ENCODE data around the gene KIF1A.

The KIF1A gene

DNA sequence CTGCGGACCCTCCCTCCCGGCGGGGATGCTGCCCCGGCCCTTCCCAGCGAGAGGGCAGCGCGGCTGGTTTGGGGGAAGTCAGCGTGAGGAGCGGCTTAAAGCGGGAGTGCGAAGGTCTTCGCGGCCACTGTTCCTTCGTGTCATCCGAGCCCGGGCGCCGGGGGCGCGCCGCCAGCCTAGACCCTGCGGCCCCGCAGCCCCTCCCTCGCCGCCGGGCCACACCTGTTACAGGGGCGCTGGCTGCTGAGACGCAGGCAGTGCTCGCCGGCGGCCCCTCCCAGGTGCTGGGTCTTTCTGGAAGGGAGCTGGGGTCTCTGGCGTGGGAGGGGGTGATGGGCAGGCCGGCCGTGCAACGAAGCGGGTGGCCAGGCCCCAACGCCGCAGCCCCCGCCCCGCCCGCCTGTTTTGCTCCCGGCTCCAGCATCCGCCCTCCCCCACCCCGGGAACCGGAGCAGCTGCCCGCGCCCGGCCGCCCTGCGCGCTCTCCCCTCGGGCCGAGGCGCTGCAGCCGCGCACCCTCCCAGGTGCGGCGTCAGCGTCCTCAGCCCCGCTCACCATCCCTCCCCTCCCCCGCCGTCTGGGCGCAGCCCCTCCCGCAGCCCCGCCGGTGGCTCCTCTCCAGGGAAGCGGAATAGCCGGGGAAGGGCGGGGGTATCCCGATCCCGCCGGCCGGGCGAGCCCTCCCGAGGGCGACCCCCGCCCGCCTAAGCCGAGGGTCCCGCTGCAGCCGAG lies 727 bp downstream of the KIF1A start:
- TF ChIP-seq TAF1 (IDR thresholded peaks at IDR 0.05; ENCODE audit: borderline replicate concordance, insufficient read depth, low read length) (no peak), FOXP2 (optimal IDR thresholded peaks at IDR 0.05; ENCODE audit: borderline replicate concordance, extremely low read depth, extremely low read length, insufficient read depth) (no peak), SIN3A (IDR thresholded peaks at IDR 0.05; ENCODE audit: borderline replicate concordance, insufficient read depth, low read length) (no peak)

DNA sequence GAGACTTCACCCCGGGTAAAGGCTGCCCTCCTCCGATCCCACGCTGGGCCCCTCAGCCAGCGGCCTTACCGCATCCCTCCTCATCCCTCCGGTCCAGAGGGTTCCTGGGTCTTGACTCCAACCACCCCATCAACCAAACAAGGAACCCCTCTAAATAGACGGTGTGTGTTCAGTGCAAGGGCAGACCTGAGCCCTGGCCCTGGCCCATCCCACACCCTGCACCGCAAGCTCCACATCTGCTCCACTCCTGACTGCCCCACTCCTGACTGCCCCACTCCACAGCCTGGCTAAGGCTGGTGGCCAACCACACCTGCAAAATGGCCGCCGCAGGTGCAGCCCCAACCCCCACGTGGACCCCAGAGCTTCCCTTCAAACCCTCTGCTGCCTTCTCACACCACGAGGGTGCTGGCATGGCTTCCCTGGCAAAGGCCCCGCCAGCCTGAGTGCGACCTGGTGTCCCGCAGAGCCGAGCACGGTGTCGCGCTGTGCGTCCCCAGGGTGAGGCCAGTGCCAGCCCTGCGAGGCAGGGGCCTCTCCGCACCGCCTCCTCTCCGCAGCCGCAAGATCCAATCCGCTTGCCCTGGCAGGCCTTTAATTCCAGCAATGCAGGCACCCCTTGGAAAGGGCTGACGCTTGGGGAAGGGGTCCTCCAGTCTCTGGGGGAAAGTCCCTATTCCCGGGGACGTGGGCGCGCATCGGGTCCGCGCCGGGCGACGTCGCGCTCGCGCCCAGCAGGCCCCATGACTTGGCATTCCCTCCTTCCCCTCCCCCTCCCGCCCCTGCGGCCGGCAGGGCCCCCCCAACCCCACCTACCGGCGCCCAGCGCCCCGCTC lies 1.5 kb downstream of the KIF1A start:
- no peak for TF ChIP-seq FOXP2 (optimal IDR thresholded peaks at IDR 0.05; ENCODE audit: borderline replicate concordance, extremely low read depth, extremely low read length, insufficient read depth)
- TF ChIP-seq, protein P1, sequence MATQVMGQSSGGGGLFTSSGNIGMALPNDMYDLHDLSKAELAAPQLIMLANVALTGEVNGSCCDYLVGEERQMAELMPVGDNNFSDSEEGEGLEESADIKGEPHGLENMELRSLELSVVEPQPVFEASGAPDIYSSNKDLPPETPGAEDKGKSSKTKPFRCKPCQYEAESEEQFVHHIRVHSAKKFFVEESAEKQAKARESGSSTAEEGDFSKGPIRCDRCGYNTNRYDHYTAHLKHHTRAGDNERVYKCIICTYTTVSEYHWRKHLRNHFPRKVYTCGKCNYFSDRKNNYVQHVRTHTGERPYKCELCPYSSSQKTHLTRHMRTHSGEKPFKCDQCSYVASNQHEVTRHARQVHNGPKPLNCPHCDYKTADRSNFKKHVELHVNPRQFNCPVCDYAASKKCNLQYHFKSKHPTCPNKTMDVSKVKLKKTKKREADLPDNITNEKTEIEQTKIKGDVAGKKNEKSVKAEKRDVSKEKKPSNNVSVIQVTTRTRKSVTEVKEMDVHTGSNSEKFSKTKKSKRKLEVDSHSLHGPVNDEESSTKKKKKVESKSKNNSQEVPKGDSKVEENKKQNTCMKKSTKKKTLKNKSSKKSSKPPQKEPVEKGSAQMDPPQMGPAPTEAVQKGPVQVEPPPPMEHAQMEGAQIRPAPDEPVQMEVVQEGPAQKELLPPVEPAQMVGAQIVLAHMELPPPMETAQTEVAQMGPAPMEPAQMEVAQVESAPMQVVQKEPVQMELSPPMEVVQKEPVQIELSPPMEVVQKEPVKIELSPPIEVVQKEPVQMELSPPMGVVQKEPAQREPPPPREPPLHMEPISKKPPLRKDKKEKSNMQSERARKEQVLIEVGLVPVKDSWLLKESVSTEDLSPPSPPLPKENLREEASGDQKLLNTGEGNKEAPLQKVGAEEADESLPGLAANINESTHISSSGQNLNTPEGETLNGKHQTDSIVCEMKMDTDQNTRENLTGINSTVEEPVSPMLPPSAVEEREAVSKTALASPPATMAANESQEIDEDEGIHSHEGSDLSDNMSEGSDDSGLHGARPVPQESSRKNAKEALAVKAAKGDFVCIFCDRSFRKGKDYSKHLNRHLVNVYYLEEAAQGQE (IDR thresholded peaks at IDR 0.05; ENCODE audit: insufficient read depth in 1 of 2, low read depth in 2 of 2, low read length in 2 of 2) = no peak
- no peak for TF ChIP-seq POLR2AphosphoS5 (IDR thresholded peaks at IDR 0.05; ENCODE audit: low read depth, low read length)
- TF ChIP-seq SIN3A (IDR thresholded peaks at IDR 0.05; ENCODE audit: borderline replicate concordance, insufficient read depth, low read length) = no peak
- TF ChIP-seq TAF1 (IDR thresholded peaks at IDR 0.05; ENCODE audit: borderline replicate concordance, insufficient read depth, low read length) = no peak

DNA sequence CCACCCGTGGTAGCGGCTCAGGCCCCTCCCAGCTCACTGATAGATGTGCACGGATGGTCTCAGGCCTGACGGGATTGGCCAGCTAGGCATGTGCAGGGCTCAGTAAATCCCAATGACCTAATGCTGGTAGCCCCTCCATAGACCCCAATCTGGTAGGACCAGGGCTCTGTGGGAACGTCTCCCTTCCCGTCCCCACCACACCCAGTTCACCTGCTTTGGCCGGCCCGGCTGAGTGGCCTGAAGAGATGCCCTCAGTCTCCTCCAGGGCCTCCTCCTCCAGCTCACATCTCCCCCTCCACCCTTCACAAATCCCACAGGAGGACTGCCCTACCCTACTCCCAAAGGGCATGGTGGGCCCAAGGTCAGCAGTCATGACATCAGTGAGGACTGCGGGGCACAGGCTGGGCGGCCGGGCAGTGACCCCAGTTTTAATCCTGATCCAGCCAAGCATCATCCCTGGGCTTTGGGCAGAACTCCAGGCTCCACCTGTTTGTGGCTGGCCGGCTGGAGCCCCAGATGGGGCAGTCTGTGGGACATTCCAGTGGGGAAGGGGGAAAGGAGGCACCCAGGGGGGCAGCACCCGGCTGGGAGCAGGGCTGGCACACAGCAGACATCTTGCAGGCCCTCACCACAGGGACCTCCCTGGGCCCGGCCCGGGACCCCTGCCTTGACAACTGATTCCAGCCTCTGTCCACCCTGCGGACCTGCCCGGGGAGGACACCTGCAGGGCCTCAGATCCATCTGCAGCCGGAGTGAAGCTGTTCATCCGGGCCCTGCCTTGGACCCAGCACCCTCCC lies 2.3 kb downstream of the KIF1A start:
- TF ChIP-seq FOXP2 (optimal IDR thresholded peaks at IDR 0.05; ENCODE audit: borderline replicate concordance, extremely low read depth, extremely low read length, insufficient read depth) (no peak), SIN3A (IDR thresholded peaks at IDR 0.05; ENCODE audit: borderline replicate concordance, insufficient read depth, low read length) (no peak), POLR2AphosphoS5 (IDR thresholded peaks at IDR 0.05; ENCODE audit: low read depth, low read length) (no peak), TAF1 (IDR thresholded peaks at IDR 0.05; ENCODE audit: borderline replicate concordance, insufficient read depth, low read length) (no peak)
- TF ChIP-seq, protein P1 (IDR thresholded peaks at IDR 0.05; ENCODE audit: insufficient read depth in 1 of 2, low read depth in 2 of 2, low read length in 2 of 2) = no peak

DNA sequence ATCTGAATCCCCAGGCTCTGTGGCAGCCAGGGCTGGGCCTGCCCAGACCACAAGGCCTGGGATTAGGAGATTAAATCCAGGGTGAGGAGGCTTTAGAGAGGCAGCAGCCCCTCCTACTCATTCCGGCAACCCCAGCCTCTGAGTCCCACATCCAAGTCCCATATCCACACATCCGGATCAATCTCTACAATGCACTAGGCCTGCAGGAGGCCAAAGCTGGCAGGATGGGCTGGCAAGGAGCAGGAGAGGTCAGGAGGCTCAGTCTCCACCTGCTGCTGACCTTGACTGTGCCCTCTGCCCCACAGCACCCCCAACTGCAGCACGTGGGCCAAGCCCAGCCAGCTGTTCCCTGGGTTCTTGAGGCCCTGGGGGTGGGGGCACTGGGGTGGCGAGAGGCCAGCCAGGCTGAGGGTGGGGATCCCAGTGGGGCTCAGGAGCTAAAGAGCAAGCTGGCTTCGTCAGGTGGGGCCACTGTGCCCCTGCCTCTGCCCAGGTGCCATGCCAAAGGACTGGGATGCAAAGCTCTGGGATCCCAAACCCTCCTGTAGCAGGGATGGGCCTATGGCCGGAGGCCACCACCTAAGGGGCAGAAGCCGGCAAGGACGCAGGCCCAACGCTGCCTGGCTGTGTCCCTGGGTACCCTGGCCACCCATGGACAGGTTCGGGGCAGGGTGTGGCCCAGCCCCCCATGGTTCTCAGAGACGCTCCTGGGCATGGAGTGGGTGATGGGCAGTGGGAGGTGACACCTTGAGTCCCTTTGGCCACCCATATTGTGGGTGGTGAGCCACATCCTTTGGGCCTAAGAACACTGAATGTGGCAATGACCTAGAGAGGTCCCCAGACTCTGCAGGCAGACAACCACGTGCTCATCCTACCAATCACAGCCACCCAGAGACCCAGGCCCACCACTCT lies 3.2 kb downstream of the KIF1A start:
- no peak for TF ChIP-seq FOXP2 (optimal IDR thresholded peaks at IDR 0.05; ENCODE audit: borderline replicate concordance, extremely low read depth, extremely low read length, insufficient read depth)
- no peak for TF ChIP-seq TAF1 (IDR thresholded peaks at IDR 0.05; ENCODE audit: borderline replicate concordance, insufficient read depth, low read length)
- no peak for TF ChIP-seq SIN3A (IDR thresholded peaks at IDR 0.05; ENCODE audit: borderline replicate concordance, insufficient read depth, low read length)
- TF ChIP-seq, protein P1 (IDR thresholded peaks at IDR 0.05; ENCODE audit: insufficient read depth in 1 of 2, low read depth in 2 of 2, low read length in 2 of 2) = no peak
- no peak for TF ChIP-seq POLR2AphosphoS5 (IDR thresholded peaks at IDR 0.05; ENCODE audit: low read depth, low read length)
